ENCODE measurements around the gene STK4. TPM values are rescaled to one million over a fixed set of nuclear protein-coding genes. Genes with fewer than 3 reads are reported as not detected.

STK4 gene
- total RNA-seq, 1 donor from 2014 or later: 25.3 TPM

GRCh38 chr20:44967207-44967807 is 995 bp downstream of the STK4 start:
- H3K27me3 Mint-ChIP-seq (ENCODE audit: unreplicated experiment): no peaks in the 10 kb centered on the region
- H3K36me3 Mint-ChIP-seq (ENCODE audit: unreplicated experiment): peaks cover 1% of the 10 kb centered on the region
- peaks cover 42% of the 10 kb centered on the region for H3K4me1 Mint-ChIP-seq (ENCODE audit: unreplicated experiment)
- H3K27ac Mint-ChIP-seq (ENCODE audit: unreplicated experiment): peak overlapping the region; percentile 86
- no peaks in the 10 kb centered on the region for H3K9me3 Mint-ChIP-seq (ENCODE audit: unreplicated experiment)
- TF ChIP-seq CTCF (IDR thresholded peaks at IDR 0.05): no peak
- no peak for DNase-seq (ENCODE audit: extremely low spot score, unreplicated experiment)
- H3K4me3 Mint-ChIP-seq (ENCODE audit: unreplicated experiment): peak overlapping the region; percentile 99

DNA sequence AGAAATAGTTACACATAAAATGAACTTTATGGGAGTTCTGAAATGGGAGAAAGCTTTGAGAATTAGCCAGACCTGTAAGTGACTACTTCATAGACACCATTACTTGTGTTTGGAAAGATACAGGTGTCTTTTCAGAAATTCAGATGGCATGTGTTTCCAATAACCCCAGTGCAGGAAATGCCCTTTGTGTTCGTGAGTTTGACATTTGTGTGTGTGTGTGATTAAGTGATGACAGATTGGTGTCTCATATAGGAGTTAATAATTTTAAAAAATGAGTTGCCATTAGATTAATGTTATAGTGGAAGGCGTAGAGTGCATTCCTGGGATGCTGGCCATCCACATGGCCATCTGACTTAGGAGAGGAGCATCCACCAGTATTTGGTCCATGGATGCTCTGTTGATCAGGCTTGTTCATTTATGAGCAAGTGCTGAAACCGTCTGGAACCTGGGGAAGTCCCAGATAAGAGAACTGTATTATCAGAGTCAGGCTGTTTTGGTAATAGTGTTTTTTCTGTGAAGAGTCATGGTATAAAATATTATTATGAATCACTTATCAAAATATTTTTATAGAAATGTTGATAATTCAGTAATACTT is 3.1 kb downstream of the STK4 start:
- H3K4me3 Mint-ChIP-seq (ENCODE audit: unreplicated experiment): no peak overlapping the region
- H3K36me3 Mint-ChIP-seq (ENCODE audit: unreplicated experiment): peaks cover 13% of the 10 kb centered on the region
- TF ChIP-seq CTCF (IDR thresholded peaks at IDR 0.05): no peak
- no peak for DNase-seq (ENCODE audit: extremely low spot score, unreplicated experiment)
- no peak overlapping the region for H3K27ac Mint-ChIP-seq (ENCODE audit: unreplicated experiment)
- H3K9me3 Mint-ChIP-seq (ENCODE audit: unreplicated experiment): no peaks in the 10 kb centered on the region
- H3K27me3 Mint-ChIP-seq (ENCODE audit: unreplicated experiment): no peaks in the 10 kb centered on the region
- peaks cover 42% of the 10 kb centered on the region for H3K4me1 Mint-ChIP-seq (ENCODE audit: unreplicated experiment)

DNA sequence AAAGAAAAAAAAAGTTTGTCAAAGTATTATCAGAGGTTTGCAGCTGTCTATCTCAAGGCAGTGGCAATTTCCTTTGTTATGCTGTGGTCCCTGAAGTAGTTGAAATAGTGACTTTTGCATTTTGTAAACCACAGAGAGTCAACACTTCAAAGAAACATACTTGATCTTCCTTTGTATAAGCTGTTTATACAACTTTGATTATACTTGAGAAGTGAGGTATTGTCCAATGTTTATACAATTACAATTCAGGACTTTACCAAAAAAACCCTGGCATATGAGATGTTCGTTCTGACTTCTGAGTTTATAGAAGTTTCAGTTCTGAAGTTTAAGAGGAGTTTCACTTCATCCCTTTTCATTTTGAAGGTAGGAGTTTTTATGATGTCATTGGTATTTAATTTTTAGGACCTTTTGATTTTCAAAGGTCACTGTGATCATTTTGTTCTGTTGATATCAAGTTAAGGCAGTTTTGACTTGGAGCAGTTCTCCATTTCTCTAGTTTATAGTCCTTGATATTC is 4.0 kb downstream of the STK4 start:
- TF ChIP-seq CTCF (IDR thresholded peaks at IDR 0.05): no peak
- Mint-ChIP-seq H3K27ac (ENCODE audit: unreplicated experiment) (no peak overlapping the region), H3K36me3 (ENCODE audit: unreplicated experiment) (peaks cover 20% of the 10 kb centered on the region), H3K27me3 (ENCODE audit: unreplicated experiment) (no peaks in the 10 kb centered on the region), H3K4me3 (ENCODE audit: unreplicated experiment) (no peak overlapping the region), H3K9me3 (ENCODE audit: unreplicated experiment) (no peaks in the 10 kb centered on the region), H3K4me1 (ENCODE audit: unreplicated experiment) (peaks cover 42% of the 10 kb centered on the region)
- no peak for DNase-seq (ENCODE audit: extremely low spot score, unreplicated experiment)

GRCh38 chr20:44973053-44973452 is 6.7 kb downstream of the STK4 start:
- Mint-ChIP-seq H3K4me3 (ENCODE audit: unreplicated experiment) (no peak overlapping the region), H3K27me3 (ENCODE audit: unreplicated experiment) (no peaks in the 10 kb centered on the region), H3K27ac (ENCODE audit: unreplicated experiment) (no peak overlapping the region), H3K4me1 (ENCODE audit: unreplicated experiment) (peaks cover 19% of the 10 kb centered on the region), H3K9me3 (ENCODE audit: unreplicated experiment) (no peaks in the 10 kb centered on the region), H3K36me3 (ENCODE audit: unreplicated experiment) (peaks cover 28% of the 10 kb centered on the region)
- no peak for TF ChIP-seq CTCF (IDR thresholded peaks at IDR 0.05)
- DNase-seq (ENCODE audit: extremely low spot score, unreplicated experiment): no peak

GRCh38 chr20:44976698-44977097 is 10.4 kb downstream of the STK4 start:
- Mint-ChIP-seq H3K27ac (ENCODE audit: unreplicated experiment) (no peak overlapping the region), H3K36me3 (ENCODE audit: unreplicated experiment) (peaks cover 43% of the 10 kb centered on the region), H3K4me1 (ENCODE audit: unreplicated experiment) (no peaks in the 10 kb centered on the region), H3K27me3 (ENCODE audit: unreplicated experiment) (no peaks in the 10 kb centered on the region), H3K4me3 (ENCODE audit: unreplicated experiment) (no peak overlapping the region), H3K9me3 (ENCODE audit: unreplicated experiment) (no peaks in the 10 kb centered on the region)
- DNase-seq (ENCODE audit: extremely low spot score, unreplicated experiment): no peak
- TF ChIP-seq CTCF (IDR thresholded peaks at IDR 0.05): no peak

Measured in osteocyte (in vitro differentiated cells).